ENCODE results near the gene CNOT6L. TPM values are rescaled to one million over a fixed set of nuclear protein-coding genes. Genes with fewer than 3 reads are reported as not detected.

CNOT6L gene
- total RNA-seq, 1 experiment from 2014 or later = 14.5 TPM

DNA sequence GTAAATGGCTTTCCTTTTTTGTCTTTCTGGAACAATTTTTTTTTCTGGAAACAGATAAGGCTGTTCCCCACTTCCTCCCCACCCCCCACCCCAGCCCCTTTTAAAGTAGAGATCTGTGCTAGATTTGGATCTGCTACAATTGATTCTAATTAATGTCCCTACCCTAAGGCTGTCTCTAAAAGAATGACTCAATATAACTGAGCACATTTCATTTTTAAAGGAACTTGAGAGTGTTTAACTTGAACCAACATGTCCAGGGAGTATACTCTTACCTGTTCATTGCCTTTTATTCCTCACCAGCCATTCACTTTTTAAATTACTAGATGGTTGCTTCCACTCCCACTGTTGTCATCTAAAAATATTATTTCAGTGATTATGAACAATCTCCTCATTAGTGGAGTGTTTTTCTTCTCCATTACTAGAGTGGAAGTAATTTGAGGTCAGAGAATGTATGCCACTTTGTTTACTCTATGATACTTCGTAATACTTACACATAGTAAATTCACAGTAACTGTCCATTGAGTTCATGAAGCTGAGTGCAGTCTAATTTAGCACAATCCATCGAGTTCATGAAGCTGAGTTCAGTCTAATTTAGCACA, 14.1 kb upstream of the CNOT6L start:
- Mint-ChIP-seq H3K36me3 (ENCODE audit: insufficient read depth in 1 of 3, low read depth in 3 of 3) (no peaks in the 10 kb centered on the region), H3K4me3 (no peak overlapping the region), H3K4me1 (no peaks in the 10 kb centered on the region), H3K27ac (no peak overlapping the region), H3K9me3 (no peaks in the 10 kb centered on the region), H3K27me3 (ENCODE audit: low read depth) (no peaks in the 10 kb centered on the region; the same call in 1 of the 2 replicates)
- Histone ChIP-seq H2BK20ac (ENCODE audit: low read depth, low read length, poor library complexity, severe bottlenecking) (no peak overlapping the region), H4K5ac (ENCODE audit: insufficient read length, low read depth, low read length) (no peak overlapping the region), H3K79me1 (ENCODE audit: insufficient read depth, low read depth, low read length, poor library complexity, severe bottlenecking) (no peaks in the 10 kb centered on the region), H3T11ph (ENCODE audit: low read length) (no peak overlapping the region), H3K27ac (ENCODE audit: insufficient read length, low read depth, low read length) (no peak overlapping the region), H3K23ac (ENCODE audit: insufficient read length, low read depth, low read length) (no peak overlapping the region), H2BK120ac (ENCODE audit: low read depth, low read length, poor library complexity, severe bottlenecking) (no peak overlapping the region), H3K9me3 (ENCODE audit: control insufficient read depth, low read depth, low read length) (no peaks in the 10 kb centered on the region), H4K20me1 (ENCODE audit: control insufficient read depth, insufficient read depth, insufficient read length) (no peaks in the 10 kb centered on the region), H3K14ac (ENCODE audit: insufficient read depth, low read length) (no peak overlapping the region), H3K4ac (ENCODE audit: low read depth, low read length) (no peak overlapping the region), H3K4me1 (ENCODE audit: insufficient read depth, low read length) (no peaks in the 10 kb centered on the region), H3K9ac (ENCODE audit: extremely low read depth, insufficient read length, low read length) (no peak overlapping the region), H3K79me2 (ENCODE audit: insufficient read depth, low read length) (no peaks in the 10 kb centered on the region), H3K18ac (ENCODE audit: insufficient read length, low read depth, low read length) (no peak overlapping the region), H2AK5ac (ENCODE audit: insufficient read length, low read length) (no peak overlapping the region), H2BK15ac (ENCODE audit: low read depth, low read length) (no peak overlapping the region), H3K4me2 (ENCODE audit: insufficient read depth, insufficient read length, low read length) (no peak overlapping the region), H2BK5ac (ENCODE audit: insufficient read length, low read length) (no peak overlapping the region), H2BK12ac (ENCODE audit: insufficient read length, low read depth, low read length) (no peak overlapping the region), H3K27me3 (ENCODE audit: insufficient read depth, low read length) (no peaks in the 10 kb centered on the region), H4K91ac (ENCODE audit: insufficient read length, low read depth, low read length) (no peak overlapping the region), H2AFZ (ENCODE audit: low read length) (no peak overlapping the region), H3K23me2 (ENCODE audit: insufficient read length, low read depth, low read length, poor library complexity, severe bottlenecking) (no peaks in the 10 kb centered on the region), H4K8ac (replicated peaks; ENCODE audit: insufficient read length, low read depth, low read length) (no peak overlapping the region), H3K56ac (ENCODE audit: insufficient read length, low read depth, low read length) (no peak overlapping the region)
- TF ChIP-seq, protein P1, sequence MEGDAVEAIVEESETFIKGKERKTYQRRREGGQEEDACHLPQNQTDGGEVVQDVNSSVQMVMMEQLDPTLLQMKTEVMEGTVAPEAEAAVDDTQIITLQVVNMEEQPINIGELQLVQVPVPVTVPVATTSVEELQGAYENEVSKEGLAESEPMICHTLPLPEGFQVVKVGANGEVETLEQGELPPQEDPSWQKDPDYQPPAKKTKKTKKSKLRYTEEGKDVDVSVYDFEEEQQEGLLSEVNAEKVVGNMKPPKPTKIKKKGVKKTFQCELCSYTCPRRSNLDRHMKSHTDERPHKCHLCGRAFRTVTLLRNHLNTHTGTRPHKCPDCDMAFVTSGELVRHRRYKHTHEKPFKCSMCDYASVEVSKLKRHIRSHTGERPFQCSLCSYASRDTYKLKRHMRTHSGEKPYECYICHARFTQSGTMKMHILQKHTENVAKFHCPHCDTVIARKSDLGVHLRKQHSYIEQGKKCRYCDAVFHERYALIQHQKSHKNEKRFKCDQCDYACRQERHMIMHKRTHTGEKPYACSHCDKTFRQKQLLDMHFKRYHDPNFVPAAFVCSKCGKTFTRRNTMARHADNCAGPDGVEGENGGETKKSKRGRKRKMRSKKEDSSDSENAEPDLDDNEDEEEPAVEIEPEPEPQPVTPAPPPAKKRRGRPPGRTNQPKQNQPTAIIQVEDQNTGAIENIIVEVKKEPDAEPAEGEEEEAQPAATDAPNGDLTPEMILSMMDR (conservative IDR thresholded peaks at IDR 0.05) = no peak
- DNase-seq = no peak
- WGBS (ENCODE audit: extremely low coverage, insufficient read length, low lambda C conversion rate) = no CpG with 5 or more reads among the region's 2 CpGs

Measured in H9 (cell line).